NCI-H1436 (cell line): Measurements from ENCODE around the gene GPC5.
A peak's percentile ranks its signal among the peaks of the same experiment; 100 is the strongest.

ENCODE experiments used
- DNase-seq: peaks from one replicate; lab custom pipeline; 2025; lab: John Stamatoyannopoulos, UW

GPC5 gene

DNA sequence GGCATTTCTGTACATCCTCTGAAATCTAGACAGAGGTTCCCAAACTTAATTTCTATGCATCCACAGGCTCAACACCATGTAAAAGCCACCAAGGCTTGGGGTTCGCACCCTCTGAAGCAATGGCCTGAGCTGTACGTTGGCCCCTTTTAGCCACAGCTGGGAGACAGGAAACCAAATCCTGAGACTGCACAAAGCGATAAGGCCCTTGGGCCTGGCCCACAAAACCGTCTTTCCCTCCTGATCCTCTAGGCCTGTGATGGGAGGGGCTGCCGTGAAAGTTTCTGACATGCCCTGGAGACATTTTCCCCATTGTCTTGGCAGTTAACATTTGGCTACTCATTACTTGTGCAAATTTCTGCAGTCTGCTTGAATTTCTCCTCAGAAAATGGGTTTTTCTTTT lies 766.4 kb downstream of the GPC5 start:
- DNase-seq = no peak

DNA sequence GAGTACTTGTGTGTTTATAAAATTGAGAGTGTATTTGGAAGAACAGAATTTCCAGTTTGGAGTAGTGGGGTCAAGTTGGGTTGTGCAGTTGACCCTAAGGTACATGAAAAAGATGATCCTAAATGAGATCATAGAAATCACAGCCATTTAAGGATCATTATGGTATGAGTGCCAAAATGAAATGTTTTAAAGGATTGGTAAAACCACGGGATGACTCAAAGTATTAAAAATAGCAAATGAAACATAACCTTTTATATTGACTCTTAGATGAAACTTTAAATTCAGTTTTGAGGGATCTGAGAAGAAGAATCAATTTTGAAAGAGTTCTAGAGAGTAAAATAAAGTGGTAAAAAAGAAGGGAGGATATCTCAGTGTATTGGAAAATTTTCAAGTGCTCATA lies 773.8 kb downstream of the GPC5 start:
- DNase-seq = no peak

DNA sequence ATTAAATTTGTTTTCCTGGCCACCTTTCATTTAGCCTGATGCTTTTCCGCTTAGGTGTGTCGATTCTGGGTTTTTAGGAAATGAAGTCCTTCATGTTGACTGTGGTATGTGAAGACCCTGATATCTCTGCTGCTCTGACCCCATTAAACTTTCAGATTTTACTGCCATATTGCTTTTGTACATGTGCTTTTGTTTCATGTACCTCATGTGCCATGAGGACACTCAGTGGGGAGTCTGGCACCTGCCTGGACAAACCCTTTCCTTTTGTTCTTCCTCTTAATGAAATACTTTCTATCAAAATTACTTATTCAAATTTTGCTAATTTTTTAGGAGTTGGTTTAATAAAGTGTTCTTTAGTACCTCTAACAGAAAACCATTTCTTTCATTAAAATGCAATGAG lies 774.8 kb downstream of the GPC5 start:
- DNase-seq = no peak

DNA sequence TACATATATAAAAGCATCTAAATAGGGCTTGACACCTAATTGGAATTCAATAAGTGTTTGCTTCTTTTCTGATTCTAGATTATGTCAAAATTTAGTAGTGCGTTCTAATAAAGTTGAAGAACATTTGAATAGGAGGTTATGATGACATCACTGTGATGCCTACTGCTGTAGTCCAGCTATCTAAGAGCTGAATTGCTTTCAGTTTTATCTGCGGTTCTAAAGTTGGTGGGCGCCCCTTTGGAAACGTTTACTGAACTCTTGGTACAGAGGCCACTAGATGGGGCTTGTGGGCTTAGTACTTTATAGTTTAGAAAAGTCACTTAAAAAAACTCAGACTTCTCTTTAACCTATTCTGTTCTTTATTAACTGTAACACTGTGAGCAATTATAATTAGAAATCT lies 776.9 kb downstream of the GPC5 start:
- DNase-seq = no peak

DNA sequence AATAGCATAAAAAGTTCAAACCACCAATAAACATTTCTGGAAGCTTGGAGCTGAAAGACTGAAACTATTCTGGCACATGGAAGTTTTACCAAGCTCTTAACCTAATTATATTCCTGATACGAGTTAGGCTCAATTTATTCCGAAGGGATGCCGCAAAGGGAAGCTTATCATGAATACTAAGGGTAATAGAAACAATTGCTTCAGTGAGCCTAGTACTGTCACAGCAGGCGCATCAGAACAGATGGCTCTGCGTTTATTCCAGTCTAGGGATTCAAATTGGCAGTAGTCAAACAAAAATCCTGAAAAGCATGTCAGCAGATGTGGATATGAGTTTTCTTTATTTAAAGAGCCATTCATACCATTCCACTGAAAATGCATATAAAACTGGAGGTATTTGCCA lies 779.5 kb downstream of the GPC5 start:
- no peak for DNase-seq

DNA sequence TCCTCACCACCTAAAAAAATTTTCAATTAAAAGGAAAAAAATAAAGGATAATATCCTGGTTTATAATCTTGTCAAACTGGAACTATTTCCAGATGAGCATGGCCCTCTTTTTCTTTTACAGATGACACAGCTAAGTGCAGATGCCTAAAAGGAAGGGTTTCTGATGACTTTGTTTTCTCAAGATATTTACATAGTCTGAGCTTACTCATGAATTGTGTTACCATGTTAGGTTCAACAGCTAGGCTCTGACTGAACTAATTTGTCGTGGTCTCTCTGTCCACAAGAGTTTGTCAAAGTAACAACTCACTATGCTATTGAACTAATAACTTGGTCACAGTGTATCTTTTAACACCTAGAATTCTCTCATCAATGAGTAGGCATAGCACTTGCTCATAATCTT lies 780.8 kb downstream of the GPC5 start:
- no peak for DNase-seq

DNA sequence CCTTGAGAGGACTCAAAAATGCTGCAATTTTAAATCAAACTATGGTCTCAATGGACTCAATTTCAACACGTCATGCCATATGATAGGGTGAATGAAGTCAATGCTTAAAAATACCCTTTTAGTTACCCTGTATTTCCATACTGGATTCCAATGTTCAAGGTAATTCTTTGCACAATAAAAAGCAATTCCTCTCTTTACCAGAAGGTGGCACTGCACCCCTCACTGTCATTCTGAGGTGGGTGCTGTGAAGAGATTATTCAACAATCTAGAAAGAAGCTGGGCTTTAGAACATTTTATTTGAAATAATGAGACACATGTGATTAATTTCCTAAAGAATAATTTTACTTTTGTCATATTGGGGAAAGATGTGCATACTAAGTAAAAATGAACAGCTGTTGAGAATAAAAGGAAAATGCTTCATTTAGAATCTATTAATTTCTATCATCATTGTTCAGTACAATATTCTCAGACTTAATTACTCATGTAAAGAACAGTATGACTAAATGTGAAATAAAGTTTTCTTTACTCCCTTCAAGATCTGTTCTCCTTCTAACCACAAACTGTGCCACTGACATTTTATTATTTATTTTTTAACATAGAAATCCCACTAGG lies 789.1 kb downstream of the GPC5 start:
- DNase-seq = peak; percentile 43

DNA sequence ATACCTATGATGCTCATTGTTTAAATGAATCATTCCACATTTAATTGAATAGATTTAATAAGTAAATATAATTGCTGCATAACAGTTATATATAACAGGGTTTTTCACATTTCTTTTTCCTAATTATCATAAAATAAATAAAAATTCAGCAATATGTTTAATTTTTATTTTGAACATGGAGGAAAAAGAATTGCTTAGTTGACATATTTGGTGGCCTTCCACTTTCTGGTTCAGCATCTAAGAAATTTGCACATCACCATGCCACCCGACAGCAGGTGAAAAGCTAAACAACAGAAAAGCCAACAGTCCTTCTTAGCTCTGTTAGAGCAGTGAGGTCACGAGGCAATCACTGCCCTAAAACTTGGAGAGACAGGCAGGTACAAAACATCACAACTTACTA lies 790.2 kb downstream of the GPC5 start:
- DNase-seq = no peak

DNA sequence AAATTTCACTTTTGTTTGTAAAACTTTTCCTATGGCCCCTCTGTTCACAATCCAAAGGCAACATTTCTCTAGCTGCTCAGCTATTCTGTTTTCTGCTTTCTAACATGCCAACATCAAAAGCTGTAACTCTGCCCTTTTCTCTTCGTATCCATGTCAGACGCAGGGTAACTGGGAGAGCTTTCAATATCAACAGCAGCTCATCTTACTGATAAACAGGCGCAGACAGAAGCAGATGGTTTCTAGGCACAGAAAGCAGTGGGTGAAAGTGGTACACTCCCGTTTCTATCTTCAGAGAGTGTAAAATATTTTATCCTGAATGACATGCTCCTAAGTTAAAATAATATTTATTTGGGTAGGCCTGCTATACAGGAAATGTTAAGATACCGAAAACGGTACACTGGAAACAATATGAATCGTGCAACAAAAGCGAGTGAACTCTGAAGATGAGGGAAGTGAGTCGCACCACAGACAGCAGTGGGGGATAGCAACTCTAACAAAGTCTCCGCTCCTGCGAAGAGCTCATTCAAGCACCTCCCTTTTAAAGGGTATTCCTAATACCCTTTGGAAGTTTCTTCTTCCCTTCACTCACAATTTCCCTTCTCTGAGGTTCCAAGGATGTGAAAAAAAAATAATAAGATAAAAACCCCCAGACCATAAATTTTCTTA lies 798.3 kb downstream of the GPC5 start:
- no peak for DNase-seq

DNA sequence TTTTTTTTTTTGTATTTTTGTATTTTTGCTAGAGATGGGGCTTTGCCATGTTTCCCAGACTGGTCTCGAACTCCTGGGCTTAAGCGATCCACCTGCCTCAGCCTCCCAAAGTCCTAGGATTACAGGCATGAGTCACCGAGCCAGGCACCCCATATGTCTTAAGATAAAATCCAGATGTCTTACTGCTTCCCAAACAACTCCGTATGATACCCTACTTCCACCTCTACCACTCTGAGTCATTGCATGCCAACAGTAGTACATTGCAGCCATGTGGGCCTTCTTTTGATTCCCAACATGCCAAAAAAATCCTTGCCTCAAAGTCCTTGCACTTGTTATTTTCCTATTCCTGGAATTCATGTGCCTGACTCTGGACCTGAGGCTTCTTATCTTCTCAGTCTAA lies 799.2 kb downstream of the GPC5 start:
- DNase-seq = no peak

DNA sequence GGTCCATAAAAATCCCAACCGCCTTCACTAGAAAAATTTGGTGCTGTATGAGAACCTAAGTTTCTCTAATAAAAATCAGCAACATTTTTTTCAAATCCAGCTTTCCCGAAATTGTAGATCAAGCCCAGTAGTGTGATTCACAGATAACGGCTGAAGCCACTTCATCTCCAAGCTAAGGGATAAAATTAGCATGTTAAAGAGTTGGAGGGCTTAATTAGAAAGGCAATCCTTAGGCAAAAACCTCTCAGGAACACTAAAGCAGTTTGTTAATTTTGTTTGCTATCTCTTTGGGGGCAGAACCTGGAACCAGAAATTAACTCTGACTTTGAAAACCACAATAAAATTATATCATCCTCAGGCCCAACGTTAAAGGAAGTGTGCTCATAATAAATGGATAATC lies 820.2 kb downstream of the GPC5 start:
- no peak for DNase-seq

DNA sequence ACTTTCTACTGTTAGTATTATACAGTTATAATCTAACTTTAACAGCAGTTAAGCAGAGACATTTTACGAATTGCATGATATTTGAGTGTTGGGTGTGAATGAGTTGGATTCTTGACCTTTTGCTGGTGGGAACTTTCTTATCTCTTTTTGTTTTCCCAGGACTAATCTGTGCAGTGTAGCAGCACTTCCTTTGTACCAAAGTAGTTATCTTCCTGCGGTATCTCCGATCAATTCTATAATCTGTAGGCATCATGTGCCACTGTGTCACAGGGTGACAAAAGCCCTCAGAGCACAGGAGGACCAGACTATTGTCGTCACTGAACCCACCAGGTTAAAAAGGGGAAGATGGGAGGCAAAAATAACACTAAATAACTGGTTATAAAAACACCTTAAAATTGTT lies 823.5 kb downstream of the GPC5 start:
- DNase-seq = no peak

DNA sequence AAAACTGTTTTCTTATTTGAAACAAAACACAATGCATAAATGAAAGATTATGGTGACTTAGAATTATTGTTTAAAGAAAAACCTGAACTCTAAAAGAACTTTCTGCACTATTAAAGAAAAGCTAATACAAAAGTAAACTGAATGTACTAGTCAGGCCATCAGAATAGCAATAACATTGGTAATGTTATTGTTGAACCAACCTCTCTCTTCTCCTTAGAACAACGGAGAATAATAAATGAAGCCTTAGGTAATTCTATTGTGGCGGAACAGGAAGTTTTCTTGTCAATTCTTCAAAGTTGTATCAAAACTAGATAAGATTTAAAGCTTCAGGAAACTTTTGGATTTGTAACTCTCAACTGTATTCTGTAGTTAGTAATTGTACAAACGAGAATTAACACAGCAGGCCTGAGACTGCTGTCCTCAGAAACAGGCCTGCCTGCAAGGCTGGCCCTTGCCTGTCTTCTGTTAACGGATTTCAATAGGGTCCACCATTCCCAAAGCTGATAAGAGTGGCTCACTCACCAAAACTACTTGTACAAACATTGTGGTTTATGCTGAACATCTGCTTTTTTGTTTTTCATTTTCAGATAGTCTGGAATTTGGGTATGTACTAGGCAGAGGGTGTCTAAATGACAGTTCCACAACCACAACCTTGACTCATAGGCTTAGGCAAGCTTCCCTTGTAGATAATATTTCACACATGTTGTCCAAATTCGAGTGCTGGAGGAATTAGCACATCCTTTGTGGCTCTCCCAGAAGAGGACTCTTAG lies 825.8 kb downstream of the GPC5 start:
- DNase-seq = no peak

DNA sequence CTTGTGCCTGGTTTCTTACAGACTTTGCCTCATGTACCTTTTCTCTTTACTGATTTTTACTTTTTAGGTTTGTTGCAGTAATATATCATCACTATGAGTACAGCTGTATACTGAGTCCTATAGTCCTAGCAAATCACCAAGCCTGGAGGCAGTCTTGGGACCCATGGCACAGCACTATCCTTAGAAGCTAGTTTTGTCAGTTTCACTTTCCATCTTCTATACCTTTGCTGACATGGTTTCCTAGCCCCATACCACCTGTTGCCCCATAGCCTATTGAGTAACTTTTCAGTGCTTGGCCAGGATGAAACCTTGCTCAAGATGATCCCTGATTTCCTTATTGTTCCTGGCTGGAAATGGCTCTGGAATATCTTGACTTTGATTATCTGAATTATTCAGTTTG lies 826.4 kb downstream of the GPC5 start:
- no peak for DNase-seq

DNA sequence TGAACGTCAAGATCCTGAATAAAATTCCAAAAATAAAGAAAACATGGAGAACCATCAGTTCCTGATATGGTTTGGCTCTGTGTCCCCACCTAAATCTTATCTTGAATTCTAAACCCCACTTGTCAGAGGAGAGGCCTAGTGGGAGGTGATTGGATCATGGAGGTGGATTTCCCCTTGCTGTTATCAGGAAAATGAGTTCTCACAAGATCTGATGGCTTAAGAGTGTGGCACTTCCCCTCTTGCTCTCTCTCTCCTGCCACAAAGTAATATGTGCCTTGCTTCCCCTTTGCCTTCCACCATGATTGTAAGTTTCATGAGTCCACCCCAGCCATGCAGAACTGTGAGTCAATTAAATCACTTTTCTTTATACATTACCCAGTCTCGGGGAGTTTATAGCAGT lies 827.4 kb downstream of the GPC5 start:
- DNase-seq = no peak

DNA sequence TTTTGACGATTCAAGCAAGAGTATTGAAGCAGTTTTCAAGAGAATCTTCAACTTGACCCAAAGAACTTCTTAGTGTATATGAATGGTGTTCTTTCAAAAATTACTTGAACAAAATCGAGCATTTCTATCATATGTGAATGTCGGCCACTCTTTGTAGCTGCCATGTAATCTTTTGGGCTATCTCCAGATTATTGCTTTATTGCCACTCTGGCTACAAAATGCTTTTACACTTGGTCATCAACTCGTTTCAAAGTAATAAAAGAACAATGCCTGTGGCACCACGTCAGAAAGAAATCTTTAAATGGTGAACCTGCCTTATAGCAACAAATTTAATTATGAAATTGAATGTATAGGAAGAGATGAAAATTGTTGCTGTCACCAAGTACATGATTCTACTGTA lies 834.5 kb downstream of the GPC5 start:
- DNase-seq = no peak

DNA sequence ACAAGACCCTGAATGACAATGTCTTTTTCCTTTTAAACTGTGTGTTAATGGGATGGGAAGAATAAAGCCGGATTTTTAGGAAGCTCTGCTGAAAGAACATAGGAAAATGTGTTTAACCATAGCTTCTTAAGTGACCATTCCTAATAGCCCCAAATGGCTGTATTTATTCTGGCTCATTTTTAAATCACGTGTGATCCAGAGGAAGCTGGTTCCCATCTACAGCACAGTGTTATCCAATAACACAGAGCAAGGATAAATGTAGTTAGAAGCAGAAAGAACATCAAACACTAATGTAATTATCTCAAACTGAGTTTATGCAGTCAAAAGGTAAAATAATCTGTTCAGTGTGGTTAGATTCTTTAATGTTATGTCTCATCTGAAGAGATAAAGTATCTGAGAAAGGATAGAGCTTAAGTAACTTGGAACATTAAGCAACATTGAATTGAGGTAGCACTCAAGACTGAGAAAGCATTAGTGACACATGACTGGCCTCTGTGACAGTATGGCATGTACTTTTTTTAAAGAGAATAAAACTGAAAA lies 853.3 kb downstream of the GPC5 start:
- no peak for DNase-seq

DNA sequence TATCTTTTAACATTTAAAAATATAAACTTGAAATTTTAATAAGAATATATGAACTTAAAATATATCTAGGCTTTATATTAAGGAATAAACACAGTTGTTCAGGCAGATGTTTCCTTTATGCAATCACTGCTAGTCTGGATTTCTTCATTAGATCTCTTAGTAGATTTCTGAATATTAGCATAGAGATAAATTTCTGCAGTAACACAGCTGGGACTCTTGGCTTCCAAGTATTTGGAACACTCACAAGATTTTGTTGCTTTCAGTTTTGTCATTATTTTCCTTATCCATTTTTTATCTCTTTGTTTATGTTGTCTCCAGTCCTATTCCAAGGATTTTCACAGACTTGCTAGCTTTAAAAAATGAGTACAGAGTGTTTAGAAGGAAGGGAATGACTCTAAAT lies 857.1 kb downstream of the GPC5 start:
- DNase-seq = no peak

DNA sequence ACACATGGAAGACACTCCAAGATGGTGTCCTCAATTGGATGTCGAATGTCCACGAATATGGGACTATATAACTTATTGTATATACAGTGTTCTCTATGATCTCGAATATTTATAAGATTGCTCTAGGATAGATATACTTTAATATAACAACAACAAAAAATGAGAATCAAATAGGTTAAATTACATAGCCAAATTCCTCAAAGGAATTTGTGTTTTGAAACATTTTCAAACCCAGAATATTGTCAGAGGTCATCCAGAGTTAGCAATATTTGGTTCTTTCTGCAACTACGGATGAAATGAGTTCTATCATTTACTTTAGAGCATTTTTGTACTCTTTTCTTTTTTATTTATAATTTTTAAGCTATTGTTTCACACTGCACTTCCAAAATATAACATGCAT lies 857.8 kb downstream of the GPC5 start:
- DNase-seq = no peak

DNA sequence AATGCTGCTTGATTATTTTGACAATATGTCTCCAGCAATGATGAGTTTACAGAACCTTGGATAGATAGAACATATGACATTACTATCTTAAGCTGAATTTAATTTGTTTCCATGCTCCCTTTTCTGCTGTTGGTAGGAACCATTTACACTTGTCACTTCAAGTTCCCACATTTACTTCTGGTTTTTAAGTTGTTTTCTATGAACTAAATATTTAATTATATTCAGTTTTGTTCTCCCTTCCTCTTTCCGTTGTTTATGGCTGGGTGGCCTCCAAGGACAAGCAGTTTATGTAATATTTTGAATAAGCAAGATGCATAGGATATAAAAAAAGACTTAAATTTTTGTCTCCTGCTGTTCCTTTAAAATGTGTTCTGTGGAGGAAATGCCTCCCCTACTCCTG lies 860.6 kb downstream of the GPC5 start:
- DNase-seq = no peak

DNA sequence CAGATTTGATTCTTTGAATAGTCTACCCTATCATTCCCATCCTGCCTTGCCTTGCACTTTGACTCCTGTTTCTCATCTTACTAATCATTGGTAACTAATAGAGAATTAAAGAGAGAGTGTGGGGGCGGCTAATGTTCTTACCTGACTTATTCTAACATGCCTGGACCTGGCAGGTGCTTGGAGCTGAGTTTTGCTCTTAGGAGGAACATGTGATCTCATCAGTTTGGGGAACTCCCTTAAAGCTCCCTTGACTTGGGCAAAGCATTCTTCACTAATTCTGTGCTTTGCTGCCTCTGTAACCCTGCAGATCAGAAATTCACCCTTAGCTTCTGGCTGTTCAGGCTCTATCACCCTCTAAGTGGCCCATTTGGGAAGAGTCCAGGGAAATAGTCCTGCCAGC lies 861.1 kb downstream of the GPC5 start:
- DNase-seq = no peak

DNA sequence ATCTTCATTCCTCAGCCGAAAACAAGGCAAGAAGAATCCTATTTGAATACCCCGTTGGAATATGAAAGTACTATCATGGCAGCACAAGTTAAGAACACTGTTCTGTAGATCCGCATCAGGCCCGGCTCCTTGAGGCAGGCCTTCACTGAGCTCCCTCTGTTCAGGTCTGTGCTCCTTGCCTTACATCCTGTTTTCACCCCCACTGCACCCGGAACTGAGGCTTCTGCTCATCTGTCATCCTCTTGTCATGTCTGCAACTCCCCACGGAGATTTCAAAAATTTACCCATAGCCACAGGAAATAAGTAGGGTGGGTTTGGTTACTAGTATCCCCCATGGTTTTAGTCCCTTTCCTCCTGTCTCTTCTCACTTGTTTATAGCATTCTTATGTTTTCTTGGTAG lies 861.9 kb downstream of the GPC5 start:
- no peak for DNase-seq

DNA sequence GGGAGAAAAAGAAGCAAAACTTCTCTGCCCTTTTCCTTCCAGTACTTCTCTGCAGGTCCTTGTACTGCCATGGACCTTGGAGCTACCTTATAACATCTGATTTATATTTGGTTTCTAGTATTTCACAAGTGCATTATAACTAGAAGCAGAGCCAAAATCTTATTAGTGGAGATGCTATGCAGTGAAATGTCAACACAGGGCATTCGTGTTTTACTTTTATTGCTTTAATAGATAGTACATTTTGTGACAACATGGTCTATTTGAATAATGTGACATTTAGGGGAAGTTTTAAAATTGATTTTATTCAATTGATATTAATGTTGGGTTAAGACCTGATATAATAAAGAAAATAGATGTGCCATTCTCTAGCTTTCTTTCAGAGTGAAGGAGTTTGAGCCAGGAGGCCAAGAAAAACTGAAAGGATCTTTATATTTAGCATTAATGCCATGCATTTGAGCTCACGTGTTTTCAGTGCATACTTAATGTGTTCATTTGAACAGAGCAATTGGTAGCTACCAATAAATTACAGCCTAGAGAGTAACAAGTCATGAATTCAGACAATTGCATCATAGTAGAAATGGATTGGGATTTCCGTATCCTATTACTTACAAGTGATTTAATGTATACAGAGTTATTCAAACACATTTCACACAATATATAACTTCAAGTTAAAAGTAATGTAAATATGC lies 863.8 kb downstream of the GPC5 start:
- no peak for DNase-seq
